SU-DHL-6 (cell line): ENCODE results near the gene CYP4F12.

Source experiments
- CTCF ChIP-seq: fragments of 200-600 bp; sonication (generic); IDR thresholded peaks from one replicate; pipeline ENCODE4 v1.5.1; 2017; ENCODE audit warnings: antibody characterized with exemption, mild to moderate bottlenecking, low read length, moderate library complexity; ENCODE audit not compliant: insufficient read depth, poor library complexity, severe bottlenecking
- EZH2phosphoT487 ChIP-seq: fragments of 200-600 bp; sonication (generic), shearing (Covaris generic); conservative IDR thresholded peaks from 2 replicates; pipeline ENCODE4 v1.6.1; 2018; ENCODE audit warnings: mild to moderate bottlenecking, antibody characterized with exemption, low read length, moderate library complexity, mixed read lengths

GRCh38 chr19:15675560-15675959 is 2.7 kb downstream of the CYP4F12 start:
- TF ChIP-seq CTCF (no peak), EZH2phosphoT487 (no peak)
